A673 (cell line): ENCODE data around the gene CHST7. TPM values are rescaled to one million over a fixed set of nuclear protein-coding genes. Genes with fewer than 3 reads are reported as not detected.
A peak's percentile ranks its signal among the peaks of the same experiment; 100 is the strongest.

Experiments
- BruUV-seq: library from RNA; stranded (reverse); fragments of 400-500 nt; replicated peaks from 2 replicates; lab custom pipeline; 2021; lab: Mats Ljungman, UMichigan
- CTCF ChIA-PET: fragments of 300-600 bp; sonication (Branson Sonifier 250); formaldehyde crosslinking; loops from one replicate; lab custom pipeline; 2022; ENCODE audit warnings: antibody characterized with exemption; lab: Charles Lee
- POLR2A ChIA-PET: fragments of 300-600 bp; sonication (Branson Sonifier 250); formaldehyde crosslinking; loops from one replicate; lab custom pipeline; 2022; ENCODE audit warnings: antibody characterized with exemption; ENCODE audit not compliant: low non-redundant PET; lab: Charles Lee
- DNase-seq: peaks from one replicate; pipeline ENCODE4 v3.0.0-alpha.2; 2015; ENCODE audit warnings: low spot score
- H3K27ac ChIP-seq: fragments of 200-600 bp; sonication (generic); 2 replicates; pipeline ENCODE4 v1.5.1; 2016; ENCODE audit warnings: mixed run types, low read depth, mild to moderate bottlenecking, mixed read lengths, antibody characterized with exemption, low read length; ENCODE audit not compliant: poor library complexity, severe bottlenecking
- H3K27me3 ChIP-seq: fragments of 200-600 bp; sonication (generic); replicated peaks from 2 replicates; pipeline ENCODE4 v1.6.1; 2017; ENCODE audit warnings: mixed run types, low read depth, mild to moderate bottlenecking, mixed read lengths, antibody characterized with exemption, low read length; ENCODE audit not compliant: insufficient read depth, poor library complexity
- H3K36me3 ChIP-seq: fragments of 200-600 bp; sonication (generic); 2 replicates; pipeline ENCODE4 v1.6.1; 2016; ENCODE audit warnings: mixed run types, mild to moderate bottlenecking, mixed read lengths, antibody characterized with exemption, low read length; ENCODE audit not compliant: insufficient read depth, poor library complexity, severe bottlenecking
- H3K4me1 ChIP-seq: fragments of 200-600 bp; sonication (generic); 2 replicates; pipeline ENCODE4 v1.6.1; 2017; ENCODE audit warnings: mixed run types, mild to moderate bottlenecking, mixed read lengths, antibody characterized with exemption, low read length; ENCODE audit not compliant: insufficient read depth, poor library complexity, severe bottlenecking
- H3K4me3 ChIP-seq: fragments of 200-600 bp; sonication (generic); 2 replicates; pipeline ENCODE4 v1.5.1; 2016; ENCODE audit warnings: low read depth, mixed run types, mild to moderate bottlenecking, mixed read lengths, low read length; ENCODE audit not compliant: poor library complexity, severe bottlenecking
- H3K9me3 ChIP-seq: fragments of 200-600 bp; sonication (generic); 2 replicates; pipeline ENCODE4 v1.6.1; 2016; ENCODE audit warnings: mixed run types, low read depth, mild to moderate bottlenecking, mixed read lengths, antibody characterized with exemption, low read length; ENCODE audit not compliant: poor library complexity, severe bottlenecking
- EZH2 ChIP-seq: fragments of 200-600 bp; sonication (generic); IDR thresholded peaks from 2 replicates; pipeline ENCODE4 v1.6.1; 2017; ENCODE audit warnings: borderline replicate concordance, low read depth, mild to moderate bottlenecking, mixed read lengths, antibody characterized with exemption, low read length; ENCODE audit not compliant: poor library complexity, severe bottlenecking
- intact Hi-C: fragments of 100-400 bp; cut with micrococcal nuclease; formaldehyde crosslinking; loops from one replicate; pipeline ENCODE4 v1.10.0; 2022; ENCODE audit not compliant: unreplicated experiment
- total RNA-seq: library from RNA; stranded (reverse); gene quantifications from 2 replicates; pipeline ENCODE4 v1.2.3, GENCODE V29; 2021
- TF ChIP-seq, protein P1 (sequence below): fragments of 300-800, 200-600 bp; sonication (generic); conservative IDR thresholded peaks from 2 replicates; pipeline ENCODE4 v1.5.1; 2017; ENCODE audit warnings: low read depth, mild to moderate bottlenecking, antibody characterized with exemption, low read length, moderate library complexity, mixed read lengths

The CHST7 gene
- total RNA-seq, 1 experiment from 2014 or later: 5.7 TPM

GRCh38 chrX:46551494-46552128 lies 22.0 kb upstream of the CHST7 start:
- Histone ChIP-seq H3K27ac (no peak overlapping the region), H3K4me3 (no peak overlapping the region), H3K27me3 (no peaks in the 10 kb centered on the region), H3K4me1 (peaks cover 5% of the 10 kb centered on the region), H3K9me3 (no peaks in the 10 kb centered on the region), H3K36me3 (peaks cover 8% of the 10 kb centered on the region)
- CTCF ChIA-PET: no interaction called here
- TF ChIP-seq, protein P1, sequence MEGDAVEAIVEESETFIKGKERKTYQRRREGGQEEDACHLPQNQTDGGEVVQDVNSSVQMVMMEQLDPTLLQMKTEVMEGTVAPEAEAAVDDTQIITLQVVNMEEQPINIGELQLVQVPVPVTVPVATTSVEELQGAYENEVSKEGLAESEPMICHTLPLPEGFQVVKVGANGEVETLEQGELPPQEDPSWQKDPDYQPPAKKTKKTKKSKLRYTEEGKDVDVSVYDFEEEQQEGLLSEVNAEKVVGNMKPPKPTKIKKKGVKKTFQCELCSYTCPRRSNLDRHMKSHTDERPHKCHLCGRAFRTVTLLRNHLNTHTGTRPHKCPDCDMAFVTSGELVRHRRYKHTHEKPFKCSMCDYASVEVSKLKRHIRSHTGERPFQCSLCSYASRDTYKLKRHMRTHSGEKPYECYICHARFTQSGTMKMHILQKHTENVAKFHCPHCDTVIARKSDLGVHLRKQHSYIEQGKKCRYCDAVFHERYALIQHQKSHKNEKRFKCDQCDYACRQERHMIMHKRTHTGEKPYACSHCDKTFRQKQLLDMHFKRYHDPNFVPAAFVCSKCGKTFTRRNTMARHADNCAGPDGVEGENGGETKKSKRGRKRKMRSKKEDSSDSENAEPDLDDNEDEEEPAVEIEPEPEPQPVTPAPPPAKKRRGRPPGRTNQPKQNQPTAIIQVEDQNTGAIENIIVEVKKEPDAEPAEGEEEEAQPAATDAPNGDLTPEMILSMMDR: no peak
- TF ChIP-seq EZH2: no peak
- POLR2A ChIA-PET: no interaction called here
- DNase-seq: peak; percentile 27
- intact Hi-C loops: loop anchor here (10.0 kb wide), 1 partner anchor 543 kb away; no protein-coding TSS in a partner anchor
- BruUV-seq: no TSS peak

- Histone ChIP-seq H3K4me3 (no peak overlapping the region), H3K4me1 (no peaks in the 10 kb centered on the region), H3K9me3 (no peaks in the 10 kb centered on the region), H3K27me3 (no peaks in the 10 kb centered on the region), H3K36me3 (no peaks in the 10 kb centered on the region), H3K27ac (no peak overlapping the region)
- ChIA-PET CTCF (no interaction called here), POLR2A (no interaction called here)
- no TSS peak for BruUV-seq
- intact Hi-C loops: loop anchor here (10.0 kb wide), 1 partner anchor 541 kb away; no protein-coding TSS in a partner anchor
- no peak for DNase-seq
- TF ChIP-seq EZH2: no peak
- TF ChIP-seq, protein P1: no peak
Observed at GRCh38 chrX:46553935-46554334, 19.6 kb upstream of the CHST7 start.

DNA sequence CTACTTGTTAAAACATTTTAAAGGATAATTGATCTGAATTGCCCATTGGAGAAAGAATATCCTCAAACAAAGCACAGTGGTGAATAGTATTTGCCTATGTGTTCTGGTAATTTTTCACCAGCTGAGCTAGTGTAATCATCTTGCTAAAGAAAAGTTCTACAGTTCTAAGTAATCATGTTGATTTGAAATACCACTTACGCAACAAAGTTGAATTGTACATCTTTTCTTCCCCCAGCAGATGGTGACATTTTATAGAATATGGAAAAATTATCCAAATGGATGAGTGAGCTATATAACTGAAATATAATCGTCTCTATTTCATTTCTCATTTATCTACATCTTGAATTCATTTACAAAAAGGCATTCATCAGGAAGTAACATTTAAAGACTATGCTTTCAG lies 18.6 kb upstream of the CHST7 start:
- no TSS peak for BruUV-seq
- intact Hi-C loops: loop anchor here (5.0 to 10.0 kb wide), 3 partner anchors 132 to 540 kb away; no protein-coding TSS in a partner anchor
- no peaks in the 10 kb centered on the region for H3K36me3 ChIP-seq
- H3K9me3 ChIP-seq: no peaks in the 10 kb centered on the region
- DNase-seq: peak; percentile 54
- ChIA-PET CTCF (interaction anchor here (0.7 to 1.3 kb wide), 7 partner anchors 52 to 538 kb away, joined by 3 to 9 read pairs (median 6); no protein-coding TSS in a partner anchor), POLR2A (interaction anchor here (0.7 kb wide), 1 partner anchor 242 kb away, joined by 7 read pairs; no protein-coding TSS in a partner anchor)
- TF ChIP-seq, protein P1: peak; percentile 53; the same call in 1 of the 2 replicates
- TF ChIP-seq EZH2: no peak
- H3K4me1 ChIP-seq: no peaks in the 10 kb centered on the region
- H3K27me3 ChIP-seq: no peaks in the 10 kb centered on the region
- H3K27ac ChIP-seq: no peak overlapping the region
- no peak overlapping the region for H3K4me3 ChIP-seq
